ENCODE data around the gene TMEM60. TPM values are rescaled to one million over a fixed set of nuclear protein-coding genes. Genes with fewer than 3 reads are reported as not detected.

Gene TMEM60
- polyA plus RNA-seq, 1 donor from 2014 or later: 29.3 TPM

- Histone ChIP-seq H3K9me2 (ENCODE audit: insufficient read depth, low read length) (no peaks in the 10 kb centered on the region), H3F3A (ENCODE audit: insufficient read depth, low read length, poor library complexity, severe bottlenecking) (no peaks in the 10 kb centered on the region), H2AFZ (ENCODE audit: low read depth, low read length) (no peak overlapping the region), H3K9ac (ENCODE audit: low read length) (no peak overlapping the region), H3K79me2 (replicated peaks; ENCODE audit: insufficient read depth, low read length) (peaks cover 7% of the 10 kb centered on the region), H3K9me3 (ENCODE audit: low read length) (no peaks in the 10 kb centered on the region), H3K27ac (ENCODE audit: low read length) (no peak overlapping the region), H3K4me3 (ENCODE audit: low read length) (no peak overlapping the region), H4K20me1 (ENCODE audit: insufficient read depth) (no peaks in the 10 kb centered on the region), H3K27me3 (ENCODE audit: insufficient read depth, low read depth, low read length) (no peaks in the 10 kb centered on the region), H3K4me2 (ENCODE audit: low read length) (no peak overlapping the region), H3K36me3 (ENCODE audit: insufficient read depth, low read length) (peaks cover 9% of the 10 kb centered on the region)
- TF ChIP-seq EZH2 (IDR thresholded peaks at IDR 0.05; ENCODE audit: borderline replicate concordance, insufficient read depth, low read length, poor library complexity, severe bottlenecking) (no peak), POLR2AphosphoS5 (IDR thresholded peaks at IDR 0.05) (no peak), REST (IDR thresholded peaks at IDR 0.05; ENCODE audit: borderline replicate concordance) (no peak), SMC3 (conservative IDR thresholded peaks at IDR 0.05; ENCODE audit: poor library complexity) (no peak), TAF1 (IDR thresholded peaks at IDR 0.05; ENCODE audit: low read depth) (no peak), EP300 (conservative IDR thresholded peaks at IDR 0.05; ENCODE audit: poor library complexity, severe bottlenecking) (no peak), RAD21 (conservative IDR thresholded peaks at IDR 0.05) (no peak), MXI1 (conservative IDR thresholded peaks at IDR 0.05; ENCODE audit: poor library complexity, severe bottlenecking) (no peak)
Observed at GRCh38 chr7:77752016-77752415, 46.2 kb downstream of the TMEM60 start.

GRCh38 chr7:77747718-77748117 is 50.5 kb downstream of the TMEM60 start:
- Histone ChIP-seq H3K9me3 (ENCODE audit: low read length) (no peaks in the 10 kb centered on the region), H3K9ac (ENCODE audit: low read length) (no peak overlapping the region), H3K36me3 (ENCODE audit: insufficient read depth, low read length) (peaks cover 9% of the 10 kb centered on the region), H3K27ac (ENCODE audit: low read length) (no peak overlapping the region), H2AFZ (ENCODE audit: low read depth, low read length) (no peak overlapping the region), H3K4me2 (ENCODE audit: low read length) (no peak overlapping the region), H3F3A (ENCODE audit: insufficient read depth, low read length, poor library complexity, severe bottlenecking) (no peaks in the 10 kb centered on the region), H3K9me2 (ENCODE audit: insufficient read depth, low read length) (no peaks in the 10 kb centered on the region), H3K27me3 (ENCODE audit: insufficient read depth, low read depth, low read length) (no peaks in the 10 kb centered on the region), H3K4me3 (ENCODE audit: low read length) (no peak overlapping the region), H3K79me2 (replicated peaks; ENCODE audit: insufficient read depth, low read length) (peaks cover 3% of the 10 kb centered on the region), H4K20me1 (ENCODE audit: insufficient read depth) (no peaks in the 10 kb centered on the region)
- TF ChIP-seq MXI1 (conservative IDR thresholded peaks at IDR 0.05; ENCODE audit: poor library complexity, severe bottlenecking) (no peak), TAF1 (IDR thresholded peaks at IDR 0.05; ENCODE audit: low read depth) (no peak), REST (IDR thresholded peaks at IDR 0.05; ENCODE audit: borderline replicate concordance) (no peak), SMC3 (conservative IDR thresholded peaks at IDR 0.05; ENCODE audit: poor library complexity) (no peak), EZH2 (IDR thresholded peaks at IDR 0.05; ENCODE audit: borderline replicate concordance, insufficient read depth, low read length, poor library complexity, severe bottlenecking) (no peak), RAD21 (conservative IDR thresholded peaks at IDR 0.05) (no peak), CTCF (IDR thresholded peaks at IDR 0.05; ENCODE audit: poor library complexity, severe bottlenecking) (no peak), EP300 (conservative IDR thresholded peaks at IDR 0.05; ENCODE audit: poor library complexity, severe bottlenecking) (no peak), POLR2AphosphoS5 (IDR thresholded peaks at IDR 0.05) (no peak)
